ENCODE results near the gene ARHGEF5.
"Not testable (repeated sequence)": the region's sequence is repeated elsewhere in the genome, so short reads cannot be mapped to it uniquely, and the experiment has no call there.

ARHGEF5 gene

GRCh38 chr7:144355176-144355822 is at the start of gene ARHGEF5:
Gene ARHGEF5 (plus strand): TSS chr7:144355402. CDS start chr7:144362670, 7,268 bp downstream.
- DNase-seq, result not testable (repeated sequence)

GRCh38 chr7:144309702-144310101 is 45.5 kb upstream of the ARHGEF5 start:
- not testable (repeated sequence) for DNase-seq

- not testable (repeated sequence) for DNase-seq
Observed at GRCh38 chr7:144311218-144311617, 44.0 kb upstream of the ARHGEF5 start.

GRCh38 chr7:144311872-144312469 is 43.2 kb upstream of the ARHGEF5 start, which contains the start of gene OR2A1:
Gene OR2A1 (plus strand): TSS chr7:144312419. CDS start chr7:144318125, 5,706 bp downstream.
- DNase-seq, result not testable (repeated sequence)

GRCh38 chr7:144317537-144317936 is 37.7 kb upstream of the ARHGEF5 start:
- not testable (repeated sequence) for DNase-seq

GRCh38 chr7:144319547-144319946 is 35.7 kb upstream of the ARHGEF5 start:
- DNase-seq, result not testable (repeated sequence)

- not testable (repeated sequence) for DNase-seq
Observed at GRCh38 chr7:144321677-144322206, 33.5 kb upstream of the ARHGEF5 start.

GRCh38 chr7:144323359-144323758 is 31.8 kb upstream of the ARHGEF5 start:
- not testable (repeated sequence) for DNase-seq

GRCh38 chr7:144325868-144326267 is 29.3 kb upstream of the ARHGEF5 start:
- DNase-seq, result not testable (repeated sequence)

- DNase-seq, result not testable (repeated sequence)
Observed at GRCh38 chr7:144330044-144330443, 25.2 kb upstream of the ARHGEF5 start.

- not testable (repeated sequence) for DNase-seq
Observed at GRCh38 chr7:144331221-144331995, 23.8 kb upstream of the ARHGEF5 start.

GRCh38 chr7:144331996-144332288 is 23.3 kb upstream of the ARHGEF5 start:
- not testable (repeated sequence) for DNase-seq

GRCh38 chr7:144348625-144349024 is 6.6 kb upstream of the ARHGEF5 start:
- DNase-seq, result not testable (repeated sequence)

- not testable (repeated sequence) for DNase-seq
Observed at GRCh38 chr7:144351667-144352066, 3.5 kb upstream of the ARHGEF5 start.

- not testable (repeated sequence) for DNase-seq
Observed at GRCh38 chr7:144356185-144356584, 983 bp downstream of the ARHGEF5 start.

GRCh38 chr7:144356860-144357259 is 1.7 kb downstream of the ARHGEF5 start:
- not testable (repeated sequence) for DNase-seq

GRCh38 chr7:144362061-144362460 is 6.9 kb downstream of the ARHGEF5 start:
- DNase-seq, result not testable (repeated sequence)

- DNase-seq, result not testable (repeated sequence)
Observed at GRCh38 chr7:144365523-144365922, 10.3 kb downstream of the ARHGEF5 start.

GRCh38 chr7:144367250-144367649 is 12.0 kb downstream of the ARHGEF5 start:
- not testable (repeated sequence) for DNase-seq

- not testable (repeated sequence) for DNase-seq
Observed at GRCh38 chr7:144369221-144369620, 14.0 kb downstream of the ARHGEF5 start.

- DNase-seq, result no peak
Observed at GRCh38 chr7:144378651-144379050, 23.4 kb downstream of the ARHGEF5 start.

- no peak for DNase-seq
Observed at GRCh38 chr7:144379776-144380384, 24.7 kb downstream of the ARHGEF5 start.

GRCh38 chr7:144384071-144384470 is 28.9 kb downstream of the ARHGEF5 start:
- DNase-seq, result no peak
